K562 (cell line): ENCODE measurements around the gene ALOX5. TPM values are rescaled to one million over a fixed set of nuclear protein-coding genes. Genes with fewer than 3 reads are reported as not detected.

ENCODE experiments used
- ARID2 ChIP-seq: fragments of 450-650 bp; IDR thresholded peaks from 2 replicates; pipeline ENCODE4 v1.6.1; 2017; ENCODE audit warnings: antibody characterized with exemption, mild to moderate bottlenecking
- BRCA1 ChIP-seq, 2 experiments: fragments of 450-650 bp in 1 of 2; sonication (generic) in 1 of 2; formaldehyde crosslinking in 1 of 2; IDR thresholded peaks; 2 replicates each; pipeline versions ENCODE4 v1.5.0 to v1.6.1; 2017 to 2020; ENCODE audit warnings: mild to moderate bottlenecking in 1 of 2, missing genetic modification reagents in 1 of 2
- CEBPB ChIP-seq: fragments of 450-650 bp; IDR thresholded peaks from 2 replicates; pipeline ENCODE4 v1.6.1; 2016; ENCODE audit warnings: missing genetic modification characterization, missing compliant biosample characterization
- FOSL1 ChIP-seq: fragments of 200-800 bp; sonication (Bioruptor generic); conservative IDR thresholded peaks from 2 replicates; pipeline ENCODE4 v1.6.1; 2016; ENCODE audit warnings: missing genetic modification characterization, missing compliant biosample characterization
- GATAD2A ChIP-seq: fragments of 450-650 bp; IDR thresholded peaks from 2 replicates; pipeline ENCODE4 v1.6.1; 2017
- GTF2A2 ChIP-seq: IDR thresholded peaks from 2 replicates; pipeline ENCODE4 v1.6.1; 2016; ENCODE audit warnings: mild to moderate bottlenecking, missing genetic modification characterization, missing compliant biosample characterization
- HEY1 ChIP-seq: fragments of 250-450 bp; sonication (Bioruptor Pico); IDR thresholded peaks from 2 replicates; pipeline ENCODE4 v1.5.0; 2020; ENCODE audit warnings: mild to moderate bottlenecking, moderate library complexity, borderline replicate concordance
- HSF4 ChIP-seq: fragments of 250-450 bp; sonication (Bioruptor Pico); IDR thresholded peaks from 2 replicates; pipeline ENCODE4 v2.1.2; 2022; ENCODE audit warnings: mild to moderate bottlenecking, moderate library complexity, borderline replicate concordance
- IFI16 ChIP-seq: fragments of 250-450 bp; sonication (Bioruptor Pico); IDR thresholded peaks from 2 replicates; pipeline ENCODE4 v2.1.2; 2022; ENCODE audit warnings: mild to moderate bottlenecking, inconsistent platforms
- MEF2D ChIP-seq: conservative IDR thresholded peaks from 2 replicates; pipeline ENCODE4 v1.6.1; 2016; ENCODE audit warnings: low read depth, missing genetic modification characterization, missing compliant biosample characterization
- MYC ChIP-seq, 2 experiments: fragments of 250-450 bp in 1 of 2; sonication (Bioruptor Pico) in 1 of 2; IDR thresholded peaks; 2 replicates each; pipeline versions ENCODE4 v1.5.1 to v1.6.1; 2012 to 2021; ENCODE audit warnings: low read depth in 2 of 2, borderline replicate concordance in 1 of 2, improper control_type of control experiment in 1 of 2, low read length in 1 of 2, mild to moderate bottlenecking in 1 of 2, moderate library complexity in 1 of 2
- NFE2L1 ChIP-seq: fragments of 450-650 bp; IDR thresholded peaks from 2 replicates; pipeline ENCODE4 v1.6.1; 2016; ENCODE audit warnings: missing genetic modification characterization, low read depth, mild to moderate bottlenecking, missing compliant biosample characterization, moderate library complexity, borderline replicate concordance
- NR2C2 ChIP-seq, 2 experiments: fragments of 200-800 bp in 1 of 2; sonication (Bioruptor generic) in 1 of 2; sonication (generic) in 1 of 2; formaldehyde crosslinking in 1 of 2; IDR thresholded peaks; 2 replicates each; pipeline versions ENCODE4 v1.6.1 to v1.8.0; 2016 to 2022; ENCODE audit warnings: mild to moderate bottlenecking in 1 of 2, missing compliant biosample characterization in 1 of 2, missing genetic modification characterization in 1 of 2, missing genetic modification reagents in 1 of 2
- THRAP3 ChIP-seq: fragments of 450-650 bp; IDR thresholded peaks from 2 replicates; pipeline ENCODE4 v1.6.1; 2016; ENCODE audit warnings: mild to moderate bottlenecking, inconsistent platforms, borderline replicate concordance
- TRIM24 ChIP-seq, 2 experiments: fragments of 450-650 bp; IDR thresholded peaks; 2 replicates each; pipeline ENCODE4 v1.6.1; 2016
- TRIM25 ChIP-seq: fragments of 450-650 bp; IDR thresholded peaks from 2 replicates; pipeline ENCODE4 v1.7.0; 2016; ENCODE audit warnings: borderline replicate concordance
- UBTF ChIP-seq, 2 experiments: IDR thresholded peaks; 2 replicates each; pipeline ENCODE4 v1.6.1; 2012; ENCODE audit warnings: improper control_type of control experiment in 2 of 2, low read depth in 2 of 2, low read length in 2 of 2, borderline replicate concordance in 1 of 2
- YBX1 ChIP-seq: fragments of 450-650 bp; IDR thresholded peaks from 2 replicates; pipeline ENCODE4 v1.7.1; 2016; ENCODE audit warnings: mild to moderate bottlenecking
- ZBTB49 ChIP-seq: sonication (generic); formaldehyde crosslinking; IDR thresholded peaks from 2 replicates; pipeline ENCODE4 v1.8.0; 2022; ENCODE audit warnings: missing genetic modification reagents, mild to moderate bottlenecking, borderline replicate concordance
- ZC3H11A ChIP-seq: IDR thresholded peaks from 2 replicates; pipeline ENCODE4 v1.6.1; 2012; ENCODE audit warnings: low read depth, low read length, improper control_type of control experiment
- ZNF324 ChIP-seq: fragments of 250-450 bp; sonication (Bioruptor Pico); IDR thresholded peaks from 2 replicates; pipeline ENCODE4 v1.4.0; 2020; ENCODE audit warnings: mild to moderate bottlenecking
- ZNF551 ChIP-seq: fragments of 250-450 bp; sonication (Bioruptor Pico); IDR thresholded peaks from 2 replicates; pipeline ENCODE4 v1.5.0; 2021; ENCODE audit warnings: mild to moderate bottlenecking, moderate library complexity
- ZNF583 ChIP-seq: fragments of 250-450 bp; sonication (Bioruptor Pico); IDR thresholded peaks from 2 replicates; pipeline ENCODE4 v1.4.0; 2020
- ZNF696 ChIP-seq: fragments of 250-450 bp; sonication (Bioruptor Pico); conservative IDR thresholded peaks from 2 replicates; pipeline ENCODE4 v1.4.0; 2020; ENCODE audit warnings: mild to moderate bottlenecking, moderate library complexity
- polyA plus RNA-seq, 8 experiments: library from polyadenylated mRNA; depleted of rRNA in 4 of 8; stranded (reverse) in 5 of 8; unstranded in 3 of 8; fragments of >200 nt; fragmentation: Nextera tagmentation in 2 of 8; fragmentation: Illumina TruSeq in 1 of 8; extraction: Ambion mirVana in 2 of 8; extraction: Trizol in 1 of 8; gene quantifications; 2 replicates each; pipeline versions ENCODE4 v1.2.1 to v1.2.3, GENCODE V29; 2011 to 2014; ENCODE audit warnings: inconsistent platforms in 1 of 8, missing spikeins in 1 of 8
- total RNA-seq, 7 experiments: library from RNA; depleted of rRNA in 6 of 7; stranded (reverse); fragments of >200 nt in 6 of 7; fragmentation: Illumina TruSeq in 2 of 7; extraction: Trizol in 2 of 7; gene quantifications; 2 replicates each; pipeline versions ENCODE4 v1.2.1 to v1.2.3, GENCODE V29; 2011 to 2021; ENCODE audit warnings: low replicate concordance in 1 of 7

Gene ALOX5
- total and polyA plus RNA-seq, 9 of the 15 experiments (the other 6 are each of a cell fraction or from before 2014, with no cell fraction given): 0.10 to 2.4 (median 1.4) TPM

- TF ChIP-seq GATAD2A (no peak), HEY1 (CRISPR knock-in tag) (no peak), TRIM25 (no peak), UBTF (IDR thresholded peaks at IDR 0.05; ENCODE audit: borderline replicate concordance in 1 of 2, low read depth in 2 of 2, low read length in 2 of 2) (no peak), BRCA1 (IDR thresholded peaks at IDR 0.05) (no peak), BRCA1 (CRISPR knock-in tag; IDR thresholded peaks at IDR 0.05) (no peak), NR2C2 (CRISPR knock-in tag; IDR thresholded peaks at IDR 0.05) (no peak), NR2C2 (tag; IDR thresholded peaks at IDR 0.05) (peak; percentile 70), ZC3H11A (no peak), ZNF324 (CRISPR knock-in tag) (no peak), YBX1 (no peak), ZNF551 (CRISPR knock-in tag) (no peak), TRIM24 (IDR thresholded peaks at IDR 0.05) (no peak), CEBPB (tag) (peak; percentile 76), NFE2L1 (tag) (no peak), THRAP3 (no peak), ZNF583 (CRISPR knock-in tag) (no peak), ZNF696 (CRISPR knock-in tag) (no peak), ZBTB49 (CRISPR knock-in tag) (no peak), ARID2 (no peak), IFI16 (no peak), HSF4 (CRISPR knock-in tag) (no peak), MYC (IDR thresholded peaks at IDR 0.05; ENCODE audit: low read depth, low read length) (no peak), MYC (CRISPR knock-in tag; IDR thresholded peaks at IDR 0.05; ENCODE audit: borderline replicate concordance, low read depth) (no peak), MEF2D (tag) (no peak), GTF2A2 (tag) (no peak), FOSL1 (peak; percentile 93)
These were observed 2.4 kb downstream of the ALOX5 start (continued) for GRCh38 chr10:45376371-45376801.
